Endothelial cell of umbilical vein (primary cell): ENCODE results near the gene BBS2. TPM values are rescaled to one million over a fixed set of nuclear protein-coding genes. Genes with fewer than 3 reads are reported as not detected.

Source experiments
- BruUV-seq: library from RNA; stranded (reverse); fragments of 400-500 nt; replicated peaks from 2 replicates; lab custom pipeline; 2021; lab: Mats Ljungman, UMichigan
- CTCF ChIA-PET: fragments of 300-600, 350-600 bp; sonication (Branson Sonifier 250); formaldehyde crosslinking; loops from one replicate; lab custom pipeline; 2021; ENCODE audit warnings: antibody characterized with exemption, inconsistent platforms; lab: Charles Lee
- POLR2A ChIA-PET: fragments of 300-600, 350-600 bp; sonication (Branson Sonifier 250); formaldehyde crosslinking; loops from one replicate; lab custom pipeline; 2021; ENCODE audit warnings: antibody characterized with exemption, inconsistent platforms; lab: Charles Lee
- DNase-seq: peaks from one replicate; pipeline ENCODE4 v3.0.0-alpha.2; 2011; ENCODE audit warnings: low read depth, low spot score
- FAIRE-seq: peaks from 2 replicates; lab custom pipeline; 2011; peaks lifted over from hg19 to GRCh38; lab: Jason Lieb, UNC
- H2AFZ ChIP-seq: 2 replicates; pipeline ENCODE4 v1.6.0; 2012; ENCODE audit warnings: low read depth, low read length, control low read depth, inconsistent platforms
- H3K27ac ChIP-seq: 2 replicates; pipeline ENCODE4 v1.5.1; 2011; ENCODE audit warnings: low read depth, mild to moderate bottlenecking, control low read depth, low read length, moderate library complexity; ENCODE audit not compliant: insufficient read depth
- H3K27me3 ChIP-seq, 2 experiments: 2 replicates each; pipeline versions ENCODE4 v1.6.0 to v1.6.1; 2011; ENCODE audit warnings: low read length in 2 of 2, mixed read lengths in 1 of 2; ENCODE audit not compliant: control insufficient read depth in 2 of 2, insufficient read depth in 2 of 2
- H3K36me3 ChIP-seq, 2 experiments: 2 replicates in 1 of 2; 3 replicates in 1 of 2; pipeline ENCODE4 v1.5.1; 2011; ENCODE audit warnings: low read length in 2 of 2, mild to moderate bottlenecking in 1 of 2, moderate library complexity in 1 of 2; ENCODE audit not compliant: control insufficient read depth in 2 of 2, insufficient read depth in 2 of 2; ENCODE audit errors: extremely low read depth in 1 of 2
- H3K4me1 ChIP-seq: 3 replicates; pipeline ENCODE4 v1.5.1; 2011; ENCODE audit warnings: mild to moderate bottlenecking, low read length; ENCODE audit not compliant: control insufficient read depth, insufficient read depth; ENCODE audit errors: extremely low read depth
- H3K4me2 ChIP-seq: 2 replicates; pipeline ENCODE4 v1.6.1; 2011; ENCODE audit warnings: low read length, control low read depth, mixed read lengths; ENCODE audit not compliant: insufficient read depth
- H3K4me3 ChIP-seq, 3 experiments: fragments of 200-600 bp in 1 of 3; sonication (generic), shearing (Covaris generic) in 1 of 3; replicated peaks in 1 of 3; 2 replicates each; pipeline ENCODE4 v1.5.1; 2011 to 2016; ENCODE audit warnings: control low read depth in 3 of 3, low read length in 3 of 3, mild to moderate bottlenecking in 2 of 3, inconsistent platforms in 1 of 3, low read depth in 1 of 3, moderate library complexity in 1 of 3; ENCODE audit not compliant: insufficient read depth in 1 of 3
- H3K79me2 ChIP-seq: 2 replicates; pipeline ENCODE4 v1.6.0; 2012; ENCODE audit warnings: low read length, inconsistent platforms; ENCODE audit not compliant: control insufficient read depth, insufficient read depth
- H3K9ac ChIP-seq: replicated peaks from 2 replicates; pipeline ENCODE3; 2011; ENCODE audit warnings: low read length, control low read depth; ENCODE audit not compliant: insufficient read depth; ENCODE audit errors: extremely low read depth
- H3K9me1 ChIP-seq: replicated peaks from 3 replicates; pipeline ENCODE4 v1.6.0; 2011; ENCODE audit warnings: mild to moderate bottlenecking, low read length; ENCODE audit not compliant: control insufficient read depth, insufficient read depth; ENCODE audit errors: extremely low read depth
- H3K9me3 ChIP-seq: replicated peaks from 2 replicates; pipeline ENCODE4 v1.5.1; 2012; ENCODE audit warnings: low read length, inconsistent platforms; ENCODE audit not compliant: control insufficient read depth, insufficient read depth
- H4K20me1 ChIP-seq: replicated peaks from 2 replicates; pipeline ENCODE3; 2011; ENCODE audit warnings: mild to moderate bottlenecking, low read length; ENCODE audit not compliant: control insufficient read depth, insufficient read depth; ENCODE audit errors: extremely low read depth
- CTCF ChIP-seq, 2 donors: IDR thresholded peaks; 1 replicate in 1 of 2; 2 replicates in 1 of 2; pipeline ENCODE4 v1.5.1; 2011; ENCODE audit warnings: low read length in 2 of 2, mild to moderate bottlenecking in 2 of 2, moderate library complexity in 2 of 2, control low read depth in 1 of 2, inconsistent platforms in 1 of 2, low read depth in 1 of 2; ENCODE audit not compliant: insufficient read depth in 1 of 2; ENCODE audit errors: extremely low read depth in 1 of 2
- MAX ChIP-seq: IDR thresholded peaks from 2 replicates; pipeline ENCODE4 v1.6.1; 2011; ENCODE audit not compliant: insufficient read depth, insufficient read length
- dilution Hi-C: fragments of 300-500 bp; cut with MboI; formaldehyde crosslinking; loops from one replicate; pipeline ENCODE4 v1.15.0; 2019; ENCODE audit warnings: low sequenced_read_pairs; ENCODE audit not compliant: extremely low pct_ligation_motif_present
- intact Hi-C: fragments of 100-400 bp; cut with micrococcal nuclease; formaldehyde crosslinking; loops from one replicate; pipeline ENCODE4 v1.10.0; 2022
- polyA plus RNA-seq, 4 experiments: library from polyadenylated mRNA; depleted of rRNA in 3 of 4; stranded (reverse) in 3 of 4; unstranded in 1 of 4; fragments of >200 nt; gene quantifications; 2 replicates each; pipeline versions ENCODE4 v1.2.1 to v1.2.3, GENCODE V29; 2011 to 2012; ENCODE audit warnings: missing spikeins in 1 of 4
- total RNA-seq: library from RNA; stranded (reverse); gene quantifications from 2 replicates; pipeline ENCODE4 v1.2.3, GENCODE V29; 2021

BBS2 gene
- total and polyA plus RNA-seq, 2 donors (not counting 3 experiments of a cell fraction or from before 2014, with no cell fraction given): 37.6 to 44.8 TPM

- Histone ChIP-seq H3K79me2 (no peaks in the 10 kb centered on the region), H4K20me1 (no peaks in the 10 kb centered on the region), H2AFZ (no peak overlapping the region), H3K4me2 (no peak overlapping the region), H3K4me1 (no peaks in the 10 kb centered on the region), H3K9me3 (no peaks in the 10 kb centered on the region), H3K27me3 (peaks cover 6 to 13% of the 10 kb centered on the region in 2 experiments), H3K36me3 (no peaks in the 10 kb centered on the region), H3K9me1 (no peaks in the 10 kb centered on the region), H3K9ac (no peak overlapping the region), H3K27ac (no peak overlapping the region), H3K4me3 (no peak overlapping the region)
- no peak for TF ChIP-seq CTCF (IDR thresholded peaks at IDR 0.05; ENCODE audit: extremely low read depth in 1 of 2, insufficient read depth in 1 of 2, low read depth in 1 of 2, low read length in 2 of 2)
- ChIA-PET POLR2A (no interaction called here), CTCF (interaction anchor here (1.0 to 3.3 kb wide), 6 partner anchors 10 to 141 kb away, joined by 3 to 12 read pairs (median 6); no protein-coding TSS in a partner anchor)
- BruUV-seq: no TSS peak
- FAIRE-seq: no peak
- no peak for DNase-seq
- intact Hi-C loops (no loop called here), dilution Hi-C loops (no loop called here)
Observed at GRCh38 chr16:56561126-56561525, 41.3 kb upstream of the BBS2 start.

- dilution Hi-C loops (no loop called here), intact Hi-C loops (no loop called here)
- TF ChIP-seq MAX: no peak
- Histone ChIP-seq H4K20me1 (no peaks in the 10 kb centered on the region), H3K36me3 (no peaks in the 10 kb centered on the region), H3K27me3 (peaks cover 6 to 17% of the 10 kb centered on the region in 2 experiments), H3K9me1 (no peaks in the 10 kb centered on the region), H3K9ac (no peak overlapping the region), H3K4me3 (no peak overlapping the region), H3K4me2 (no peak overlapping the region), H3K4me1 (no peaks in the 10 kb centered on the region), H3K9me3 (no peaks in the 10 kb centered on the region), H3K79me2 (no peaks in the 10 kb centered on the region), H2AFZ (no peak overlapping the region), H3K27ac (no peak overlapping the region)
- no TSS peak for BruUV-seq
- DNase-seq (no peak), FAIRE-seq (no peak)
- POLR2A ChIA-PET: no interaction called here
- CTCF ChIA-PET: interaction anchor here (1.3 to 3.3 kb wide), 4 partner anchors 16 to 142 kb away, joined by 3 to 12 read pairs (median 8); no protein-coding TSS in a partner anchor
Observed at GRCh38 chr16:56560447-56560846, 40.6 kb upstream of the BBS2 start.
